WI38 (cell line): ENCODE data around the gene MOB3C.

Source experiments
- H3K4me3 ChIP-seq: 2 replicates; pipeline ENCODE4 v1.5.1; 2011; ENCODE audit warnings: low read depth, mild to moderate bottlenecking, control low read depth, low read length
- TF ChIP-seq, protein P1 (sequence below): IDR thresholded peaks from 2 replicates; pipeline ENCODE4 v1.5.1; 2012; ENCODE audit warnings: low read depth, mild to moderate bottlenecking, control low read depth, low read length

MOB3C gene

DNA sequence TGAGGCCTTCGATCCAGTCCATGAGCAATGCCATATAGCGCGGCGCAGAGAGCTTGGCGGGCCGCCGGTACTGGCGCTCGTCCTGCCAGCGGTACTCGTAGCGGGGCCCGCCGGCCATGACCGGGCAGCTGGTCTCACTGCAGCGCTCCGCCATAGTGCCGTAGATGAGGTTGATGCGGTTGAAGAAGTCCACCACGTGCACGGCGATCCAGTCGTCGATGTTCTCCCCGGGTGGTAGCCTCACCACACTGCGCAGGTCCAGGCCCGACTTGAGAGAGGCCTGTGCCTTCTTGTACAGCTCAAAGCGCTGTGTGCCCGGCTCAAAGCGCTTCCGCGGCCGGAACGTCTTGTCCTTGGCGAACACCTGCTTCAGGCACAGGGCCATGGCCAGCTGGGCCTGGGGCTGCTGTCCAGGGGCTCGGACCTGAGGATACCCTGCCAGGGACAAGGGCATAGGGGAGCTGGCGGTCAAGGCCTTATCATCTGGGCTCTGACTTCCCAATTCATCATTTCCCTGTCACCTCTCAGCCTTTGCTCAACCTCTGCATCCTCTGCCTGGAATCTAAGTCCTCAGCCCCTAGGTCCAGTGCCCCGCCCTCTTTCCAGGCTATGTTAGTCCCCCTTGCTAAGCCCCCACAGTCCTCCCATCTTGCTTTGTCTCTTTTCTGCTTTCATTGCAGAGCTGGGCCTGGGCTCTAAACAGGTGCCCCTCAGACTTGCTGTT is 3.5 kb downstream of the MOB3C start:
- TF ChIP-seq, protein P1, sequence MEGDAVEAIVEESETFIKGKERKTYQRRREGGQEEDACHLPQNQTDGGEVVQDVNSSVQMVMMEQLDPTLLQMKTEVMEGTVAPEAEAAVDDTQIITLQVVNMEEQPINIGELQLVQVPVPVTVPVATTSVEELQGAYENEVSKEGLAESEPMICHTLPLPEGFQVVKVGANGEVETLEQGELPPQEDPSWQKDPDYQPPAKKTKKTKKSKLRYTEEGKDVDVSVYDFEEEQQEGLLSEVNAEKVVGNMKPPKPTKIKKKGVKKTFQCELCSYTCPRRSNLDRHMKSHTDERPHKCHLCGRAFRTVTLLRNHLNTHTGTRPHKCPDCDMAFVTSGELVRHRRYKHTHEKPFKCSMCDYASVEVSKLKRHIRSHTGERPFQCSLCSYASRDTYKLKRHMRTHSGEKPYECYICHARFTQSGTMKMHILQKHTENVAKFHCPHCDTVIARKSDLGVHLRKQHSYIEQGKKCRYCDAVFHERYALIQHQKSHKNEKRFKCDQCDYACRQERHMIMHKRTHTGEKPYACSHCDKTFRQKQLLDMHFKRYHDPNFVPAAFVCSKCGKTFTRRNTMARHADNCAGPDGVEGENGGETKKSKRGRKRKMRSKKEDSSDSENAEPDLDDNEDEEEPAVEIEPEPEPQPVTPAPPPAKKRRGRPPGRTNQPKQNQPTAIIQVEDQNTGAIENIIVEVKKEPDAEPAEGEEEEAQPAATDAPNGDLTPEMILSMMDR, result no peak
- H3K4me3 ChIP-seq, result 0 out of 2 replicates have a peak overlapping the region, but pooled peaks have one; percentile 18

DNA sequence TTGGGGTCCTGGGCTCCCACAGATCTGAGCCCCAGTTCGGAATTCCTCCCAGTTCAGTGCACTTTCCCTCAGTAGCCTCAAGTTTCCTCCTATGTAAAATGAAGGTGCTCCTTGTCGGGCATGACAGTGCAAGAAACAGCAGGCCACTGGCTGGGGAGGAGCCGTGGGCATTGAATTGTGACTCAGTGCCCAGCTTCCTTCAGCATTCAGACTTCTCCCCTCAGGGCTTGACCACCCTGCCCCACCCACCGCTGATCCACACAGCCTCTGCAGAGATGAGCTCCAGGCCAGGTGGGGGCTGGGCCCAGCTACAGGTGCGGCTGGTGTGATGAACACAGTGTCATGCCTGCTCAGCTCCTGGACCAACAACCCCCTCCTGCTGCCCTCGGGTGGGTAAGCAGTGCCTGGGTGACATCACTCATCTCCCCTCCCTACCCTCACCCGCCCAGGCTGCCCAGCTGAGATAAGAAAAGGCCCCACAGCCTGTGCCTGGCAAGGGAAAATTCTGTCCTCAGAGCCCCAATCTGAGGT is 4.9 kb downstream of the MOB3C start:
- H3K4me3 ChIP-seq, result no peak overlapping the region
- TF ChIP-seq, protein P1, result no peak

DNA sequence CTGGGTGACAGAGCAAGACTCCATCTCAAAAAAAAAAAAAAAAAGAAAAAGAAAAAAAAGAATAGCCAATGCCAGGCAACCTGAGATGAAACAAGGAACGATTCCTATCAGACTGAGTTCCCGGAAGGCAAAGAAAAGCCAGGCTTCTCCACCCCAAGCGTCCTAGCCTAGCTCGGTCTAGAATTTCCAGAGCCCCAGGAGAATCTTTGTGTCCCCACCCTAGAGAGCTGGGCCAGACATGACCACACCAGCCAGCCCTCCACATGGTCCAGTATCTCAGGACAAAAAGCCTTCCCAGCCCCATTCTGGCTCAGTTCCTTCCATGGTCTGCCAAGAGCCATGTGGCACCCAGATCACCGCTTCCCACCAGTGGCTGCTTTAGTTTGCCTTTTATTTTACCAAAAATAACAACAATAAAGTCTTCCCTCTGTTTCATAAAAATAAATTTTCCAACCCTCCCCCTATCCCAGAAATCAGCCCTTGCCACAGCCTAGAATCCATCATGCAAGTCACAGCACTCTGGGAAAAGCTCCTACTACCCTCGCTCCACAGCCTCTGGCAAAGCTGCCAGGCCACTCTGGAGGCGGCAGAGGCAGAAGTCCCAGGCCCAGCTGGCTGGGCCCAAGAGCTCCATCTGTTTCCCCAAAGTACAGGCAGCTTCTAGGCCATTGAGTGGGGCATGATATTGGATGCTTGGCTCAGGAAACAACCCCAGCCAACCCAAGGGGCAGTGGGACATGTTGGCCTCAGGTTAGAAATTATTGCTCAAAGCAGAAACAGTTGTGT is 9.1 kb downstream of the MOB3C start:
- TF ChIP-seq, protein P1, result no peak
- H3K4me3 ChIP-seq, result no peak overlapping the region

DNA sequence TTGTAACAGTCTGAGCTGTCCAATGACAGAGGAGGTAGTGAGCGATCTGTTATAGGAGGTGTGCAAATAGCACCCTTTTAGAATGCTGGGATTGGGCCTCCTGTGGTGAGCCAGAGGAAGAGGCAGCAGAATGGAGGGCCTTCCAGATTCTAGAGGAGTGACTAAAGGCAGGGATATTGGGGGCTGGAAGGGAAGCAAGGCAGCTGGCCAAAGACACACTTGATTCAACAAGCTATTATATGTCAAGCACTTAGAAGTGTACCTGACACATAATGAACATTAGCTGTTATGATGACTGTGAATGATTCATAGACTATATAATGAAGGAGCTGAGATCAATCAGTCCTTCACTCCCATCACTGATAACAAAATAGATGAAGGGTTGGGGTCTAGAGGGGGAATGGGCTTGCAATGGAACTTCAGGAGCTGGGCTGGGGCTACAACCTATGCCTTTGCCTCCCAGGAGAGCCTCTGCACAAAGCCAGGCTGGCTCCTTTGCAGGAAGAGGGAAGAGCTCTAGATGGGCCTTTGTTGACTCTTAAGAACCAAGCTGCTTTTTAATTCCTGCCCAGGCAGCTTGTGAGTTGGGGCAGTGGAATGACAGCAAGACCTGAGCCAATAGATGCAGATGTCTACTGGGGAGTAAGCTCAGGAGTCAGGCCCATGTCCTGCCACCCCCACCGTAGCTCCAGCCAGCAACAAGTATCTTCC is 10.2 kb downstream of the MOB3C start:
- H3K4me3 ChIP-seq, result no peak overlapping the region
- TF ChIP-seq, protein P1, result no peak

DNA sequence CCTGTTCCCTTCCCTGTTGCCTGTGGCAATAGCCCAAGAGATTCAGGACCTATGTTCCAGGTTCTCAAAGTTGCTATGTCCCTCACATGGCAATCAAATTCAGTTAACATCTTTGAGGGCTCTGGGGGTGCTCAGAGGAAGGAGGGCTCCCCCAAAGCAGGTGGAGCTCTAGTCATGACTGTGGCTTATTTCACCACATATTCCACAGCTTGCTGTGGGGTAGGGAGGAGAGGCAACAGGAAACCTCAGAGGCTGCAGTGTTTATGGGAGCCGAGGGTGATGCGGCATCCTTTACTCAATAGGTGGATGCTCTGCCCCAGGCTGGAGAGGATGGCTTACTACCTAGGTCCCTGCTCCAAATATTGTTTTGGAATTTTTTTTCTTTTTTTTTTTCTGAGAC is 11.4 kb downstream of the MOB3C start:
- no peak overlapping the region for H3K4me3 ChIP-seq
- TF ChIP-seq, protein P1, result no peak

DNA sequence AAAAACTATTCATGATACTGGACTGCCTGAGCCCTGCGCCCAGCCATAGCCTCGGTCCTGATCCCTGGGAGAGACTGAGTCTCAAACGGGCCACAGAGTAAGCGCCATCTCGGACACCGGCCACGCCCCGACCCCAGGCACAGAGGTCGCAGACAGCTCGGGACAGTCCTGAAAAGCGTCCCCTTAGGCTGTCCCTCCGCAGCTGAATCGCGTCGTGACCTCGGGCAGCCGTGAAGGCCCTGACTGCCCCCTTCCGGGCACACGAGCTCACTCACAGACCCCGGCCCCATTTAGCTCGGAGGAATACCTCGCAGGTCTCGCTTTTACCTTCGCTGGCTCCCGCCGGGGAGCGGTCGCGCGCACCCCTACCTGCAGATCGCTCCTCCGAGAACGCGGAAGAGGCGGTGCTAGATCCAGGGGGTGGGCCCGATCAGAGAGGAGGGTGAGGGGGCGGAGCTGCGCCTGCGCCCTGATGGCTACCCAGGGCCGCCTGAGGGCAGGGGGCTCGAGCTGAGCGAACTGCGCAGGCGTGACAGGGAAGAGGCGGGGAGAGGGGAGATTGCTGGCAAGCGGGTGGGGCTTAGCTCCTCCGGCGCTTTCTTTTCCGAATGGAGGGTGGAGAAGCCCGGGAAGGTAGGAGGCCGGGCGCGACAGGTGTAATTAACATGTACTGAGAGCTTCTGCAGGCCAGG is 12.6 kb downstream of the MOB3C start, which contains the start of gene MKNK1:
Gene MKNK1 (minus strand): TSS at position 411 of the 692 bp plus-strand sequence. CDS start 20,941 bp downstream, outside the sequence.
- peak within 1 kb of the TSS; percentile 84 for H3K4me3 ChIP-seq
- TF ChIP-seq, protein P1, result 0 out of 2 replicates have a peak, but pooled peaks have one; percentile 10
